T-cell (primary cell): ENCODE results near the gene SELENOH. TPM values are rescaled to one million over a fixed set of nuclear protein-coding genes. Genes with fewer than 3 reads are reported as not detected.

Experiments
- ATAC-seq, 4 experiments: fragments of 200-7000 bp in 3 of 4; fragments of 150-1000 bp in 1 of 4; cut with Tn5 transposase; replicated peaks in 1 of 4; 1 replicate in 3 of 4; 2 replicates in 1 of 4; pipeline ENCODE4 v1.10.0; 2021; ENCODE audit warnings: moderate library complexity in 3 of 4, mild to moderate bottlenecking in 2 of 4, moderate number of reproducible peaks in 1 of 4
- CTCF ChIA-PET, 2 donors: fragments of 300-600 bp; sonication (Branson Sonifier 250); formaldehyde crosslinking; loops; one replicate each; lab custom pipeline; 2022; ENCODE audit warnings: antibody characterized with exemption in 2 of 2; lab: Charles Lee
- POLR2A ChIA-PET, 2 donors: fragments of 300-600 bp; sonication (Branson Sonifier 250); formaldehyde crosslinking; loops; one replicate each; lab custom pipeline; 2022; ENCODE audit warnings: antibody characterized with exemption in 2 of 2; lab: Charles Lee
- DNase-seq, 35 experiments: peaks; one replicate each; pipeline versions ENCODE4 v3.0.0 to v3.0.0-alpha.2; 2013 to 2023
- H3K27ac ChIP-seq: one replicate; pipeline ENCODE4 v1.5.1; 2013; ENCODE audit warnings: low read length
- H3K27me3 ChIP-seq, 2 experiments: replicated peaks in 1 of 2; 1 replicate in 1 of 2; 2 replicates in 1 of 2; pipeline versions ENCODE4 v1.6.1 to v1.7.0; 2013; ENCODE audit warnings: low read length in 1 of 2, mixed read lengths in 1 of 2; ENCODE audit not compliant: control insufficient read depth in 2 of 2, insufficient read depth in 2 of 2; ENCODE audit errors: extremely low read depth in 1 of 2
- H3K36me3 ChIP-seq, 2 donors: 1 replicate in 1 of 2; 2 replicates in 1 of 2; pipeline versions ENCODE4 v1.6.1 to v1.7.0; 2013; ENCODE audit warnings: low read length in 1 of 2; ENCODE audit not compliant: control insufficient read depth in 2 of 2, insufficient read depth in 1 of 2; ENCODE audit errors: extremely low read depth in 1 of 2
- H3K4me1 ChIP-seq, 2 experiments: 1 replicate in 1 of 2; 2 replicates in 1 of 2; pipeline versions ENCODE4 v1.6.1 to v1.7.0; 2013; ENCODE audit warnings: low read length in 2 of 2, mixed read lengths in 1 of 2; ENCODE audit not compliant: insufficient read depth in 2 of 2, control insufficient read depth in 1 of 2; ENCODE audit errors: extremely low read depth in 1 of 2
- H3K4me3 ChIP-seq, 2 donors: 1 replicate in 1 of 2; 2 replicates in 1 of 2; pipeline versions ENCODE4 v1.5.1 to v1.7.0; 2013; ENCODE audit warnings: mild to moderate bottlenecking in 2 of 2, low read length in 1 of 2, moderate library complexity in 1 of 2; ENCODE audit not compliant: control insufficient read depth in 1 of 2; ENCODE audit errors: extremely low read depth in 1 of 2
- H3K9me3 ChIP-seq: 2 replicates; pipeline ENCODE4 v1.7.0; 2013
- H3K27ac Mint-ChIP-seq, 2 donors: one replicate each; pipeline ENCODE4 v1.8.0; 2020 to 2021; ENCODE audit warnings: mild to moderate bottlenecking in 2 of 2, mixed read lengths in 2 of 2
- H3K27me3 Mint-ChIP-seq, 2 donors: one replicate each; pipeline ENCODE4 v1.8.0; 2021 to 2022; ENCODE audit warnings: mixed read lengths in 2 of 2
- H3K36me3 Mint-ChIP-seq: one replicate; pipeline ENCODE4 v1.8.0; 2021; ENCODE audit warnings: mixed read lengths
- H3K4me1 Mint-ChIP-seq, 3 donors: one replicate each; pipeline ENCODE4 v1.8.0; 2020 to 2022; ENCODE audit warnings: mixed read lengths in 3 of 3, mild to moderate bottlenecking in 1 of 3
- H3K4me3 Mint-ChIP-seq, 3 donors: one replicate each; pipeline ENCODE4 v1.8.0; 2020 to 2022; ENCODE audit warnings: mild to moderate bottlenecking in 3 of 3, mixed read lengths in 3 of 3, moderate library complexity in 3 of 3
- H3K9me3 Mint-ChIP-seq, 3 donors: one replicate each; pipeline ENCODE4 v1.8.0; 2020 to 2022; ENCODE audit warnings: mixed read lengths in 3 of 3
- WGBS: methylation state at CpG from one replicate; pipeline ENCODE4 v1.1.5; 2013; ENCODE audit warnings: missing lambda C conversion rate; ENCODE audit not compliant: insufficient coverage; 5-methylcytosine and 5-hydroxymethylcytosine counted together
- total RNA-seq, 35 experiments: library from RNA in 6 of 35; stranded (reverse) in 6 of 35; fragments of 120-200 nt in 1 of 35; gene quantifications; one replicate each; pipeline versions ENCODE4 v1.2.1 to v1.2.4 and lab custom pipeline; 2013 to 2026

Gene SELENOH
- total RNA-seq, 5 donors from 2014 or later (not counting 1 experiment from before 2014, with no cell fraction given), result 88.5 to 155 (median 113) TPM

- H3K9me3 ChIP-seq, result no peaks in the 10 kb centered on the region
- H3K36me3 Mint-ChIP-seq, result peaks cover 5% of the 10 kb centered on the region
- 90% methylated on average over 1 of the region's 5 CpGs for WGBS
- no peaks in the 10 kb centered on the region for H3K27me3 Mint-ChIP-seq
- POLR2A ChIA-PET, result interaction anchor here in 1 of 2 donors (0.6 to 0.7 kb wide), 2 partner anchors 131 to 1804 kb away, joined by 3 to 6 read pairs; no protein-coding TSS in a partner anchor
- peaks cover 10 to 29% (median 13%) of the 10 kb centered on the region in 3 donors for H3K4me1 Mint-ChIP-seq
- no peaks in the 10 kb centered on the region for H3K27me3 ChIP-seq
- H3K4me3 ChIP-seq, result no peak overlapping the region
- CTCF ChIA-PET, result interaction anchor here in 1 of 2 donors (0.9 to 1.2 kb wide), 3 partner anchors 9 to 25 kb away, joined by 3 to 5 read pairs (median 4); no protein-coding TSS in a partner anchor
- H3K27ac ChIP-seq, result no peak overlapping the region
- H3K4me3 Mint-ChIP-seq, result no peak overlapping the region
- H3K27ac Mint-ChIP-seq, result no peak overlapping the region
- no peak for ATAC-seq
- no peaks in the 10 kb centered on the region for H3K9me3 Mint-ChIP-seq
- no peaks in the 10 kb centered on the region for H3K36me3 ChIP-seq
- DNase-seq, result no peak
- H3K4me1 ChIP-seq, result peaks cover 3 to 13% of the 10 kb centered on the region in 2 experiments
Observed at GRCh38 chr11:57775491-57775890, 34.2 kb downstream of the SELENOH start.

GRCh38 chr11:57776031-57776521 lies 34.8 kb downstream of the SELENOH start:
- POLR2A ChIA-PET, result interaction anchor here in 1 of 2 donors (0.6 kb wide), 1 partner anchor 132 kb away, joined by 3 read pairs; no protein-coding TSS in a partner anchor
- Mint-ChIP-seq H3K4me1 (peaks cover 10 to 32% (median 13%) of the 10 kb centered on the region in 3 donors), H3K27me3 (no peaks in the 10 kb centered on the region), H3K27ac (no peak overlapping the region), H3K36me3 (peaks cover 5% of the 10 kb centered on the region), H3K9me3 (no peaks in the 10 kb centered on the region), H3K4me3 (no peak overlapping the region)
- H3K4me1 ChIP-seq, result peaks cover 3 to 10% of the 10 kb centered on the region in 2 experiments
- CTCF ChIA-PET, result interaction anchor here (0.5 to 1.2 kb wide), 2 partner anchors 25 to 55 kb away, joined by 3 read pairs; no protein-coding TSS in a partner anchor
- no peaks in the 10 kb centered on the region for H3K9me3 ChIP-seq
- DNase-seq, result no peak
- no peak overlapping the region for H3K27ac ChIP-seq
- no peak for ATAC-seq
- H3K4me3 ChIP-seq, result no peak overlapping the region
- WGBS, result 50% methylated on average over 1 of the region's 3 CpGs
- H3K36me3 ChIP-seq, result no peaks in the 10 kb centered on the region
- H3K27me3 ChIP-seq, result no peaks in the 10 kb centered on the region

- Mint-ChIP-seq H3K4me1 (peaks cover 15 to 38% (median 18%) of the 10 kb centered on the region in 3 donors), H3K4me3 (no peak overlapping the region), H3K27me3 (no peaks in the 10 kb centered on the region), H3K36me3 (peaks cover 9% of the 10 kb centered on the region), H3K27ac (no peak overlapping the region), H3K9me3 (no peaks in the 10 kb centered on the region)
- Histone ChIP-seq H3K27me3 (no peaks in the 10 kb centered on the region), H3K4me3 (no peak overlapping the region), H3K27ac (no peak overlapping the region), H3K4me1 (peaks cover 5 to 14% of the 10 kb centered on the region in 2 experiments), H3K9me3 (no peaks in the 10 kb centered on the region), H3K36me3 (no peaks in the 10 kb centered on the region)
- ChIA-PET CTCF (interaction anchor here in 1 of 2 donors (1.2 kb wide), 1 partner anchor 24 kb away, joined by 3 read pairs; no protein-coding TSS in a partner anchor), POLR2A (no interaction called here)
- no peak for DNase-seq
- ATAC-seq, result no peak
- WGBS, result no CpG with 5 or more reads among the region's 2 CpGs
Observed at GRCh38 chr11:57776577-57777210, 35.4 kb downstream of the SELENOH start.

- no peak for ATAC-seq
- Histone ChIP-seq H3K4me3 (no peak overlapping the region), H3K36me3 (no peaks in the 10 kb centered on the region), H3K27me3 (no peaks in the 10 kb centered on the region), H3K27ac (no peak overlapping the region), H3K4me1 (peaks cover 6 to 16% of the 10 kb centered on the region in 2 experiments), H3K9me3 (no peaks in the 10 kb centered on the region)
- no peak overlapping the region for H3K27ac Mint-ChIP-seq
- H3K27me3 Mint-ChIP-seq, result no peaks in the 10 kb centered on the region
- no peak for DNase-seq
- H3K9me3 Mint-ChIP-seq, result no peaks in the 10 kb centered on the region
- POLR2A ChIA-PET, result no interaction called here
- CTCF ChIA-PET, result no interaction called here
- peaks cover 17 to 42% (median 20%) of the 10 kb centered on the region in 3 donors for H3K4me1 Mint-ChIP-seq
- H3K4me3 Mint-ChIP-seq, result no peak overlapping the region
- 94% methylated on average over 2 of the region's 3 CpGs for WGBS
- H3K36me3 Mint-ChIP-seq, result peaks cover 9% of the 10 kb centered on the region
Observed at GRCh38 chr11:57777969-57778317, 36.7 kb downstream of the SELENOH start.

- ATAC-seq, result no peak
- peaks cover 9% of the 10 kb centered on the region for H3K36me3 Mint-ChIP-seq
- H3K4me1 ChIP-seq, result peaks cover 6 to 16% of the 10 kb centered on the region in 2 experiments
- no peaks in the 10 kb centered on the region for H3K9me3 ChIP-seq
- POLR2A ChIA-PET, result no interaction called here
- H3K27ac ChIP-seq, result no peak overlapping the region
- H3K9me3 Mint-ChIP-seq, result no peaks in the 10 kb centered on the region
- H3K27me3 Mint-ChIP-seq, result no peaks in the 10 kb centered on the region
- no peaks in the 10 kb centered on the region for H3K36me3 ChIP-seq
- H3K27ac Mint-ChIP-seq, result no peak overlapping the region
- 57% methylated on average over 5 of the region's 6 CpGs for WGBS
- CTCF ChIA-PET, result interaction anchor here in 1 of 2 donors (0.6 to 1.2 kb wide), 2 partner anchors 22 to 431 kb away, joined by 3 to 4 read pairs; no protein-coding TSS in a partner anchor
- no peak overlapping the region for H3K4me3 ChIP-seq
- H3K4me3 Mint-ChIP-seq, result no peak overlapping the region
- no peak for DNase-seq
- H3K4me1 Mint-ChIP-seq, result peaks cover 17 to 42% (median 20%) of the 10 kb centered on the region in 3 donors
- H3K27me3 ChIP-seq, result no peaks in the 10 kb centered on the region
Observed at GRCh38 chr11:57778318-57779037, 37.2 kb downstream of the SELENOH start.

- DNase-seq (no peak), ATAC-seq (no peak)
- CTCF ChIA-PET, result interaction anchor here (0.6 to 1.2 kb wide), 4 partner anchors 21 to 1379 kb away, joined by 4 to 7 read pairs (median 5); no protein-coding TSS in a partner anchor
- Histone ChIP-seq H3K27ac (no peak overlapping the region), H3K36me3 (no peaks in the 10 kb centered on the region), H3K4me1 (peaks cover 6 to 16% of the 10 kb centered on the region in 2 experiments), H3K9me3 (no peaks in the 10 kb centered on the region), H3K4me3 (no peak overlapping the region), H3K27me3 (no peaks in the 10 kb centered on the region)
- Mint-ChIP-seq H3K27ac (no peak overlapping the region), H3K4me1 (peaks cover 17 to 42% (median 20%) of the 10 kb centered on the region in 3 donors), H3K4me3 (no peak overlapping the region), H3K9me3 (no peaks in the 10 kb centered on the region), H3K27me3 (no peaks in the 10 kb centered on the region), H3K36me3 (peaks cover 9% of the 10 kb centered on the region)
- WGBS, result no CpG with 5 or more reads among the region's 1 CpG
- POLR2A ChIA-PET, result no interaction called here
Observed at GRCh38 chr11:57779276-57779675, 38.0 kb downstream of the SELENOH start.
